AG10803 (cell line): ENCODE measurements around the gene ACAN.
A peak's percentile ranks its signal among the peaks of the same experiment; 100 is the strongest.
"Not testable (repeated sequence)": the region's sequence is repeated elsewhere in the genome, so short reads cannot be mapped to it uniquely, and the experiment has no call there.

Experiments
- DNase-seq: peaks from one replicate; pipeline ENCODE4 v3.0.0; 2010; ENCODE audit warnings: low read depth
- H3K4me3 ChIP-seq: 2 replicates; pipeline ENCODE4 v1.5.1; 2011; ENCODE audit warnings: mild to moderate bottlenecking, low read length, control low read depth
- TF ChIP-seq, protein P1 (sequence below): conservative IDR thresholded peaks from 2 replicates; pipeline ENCODE4 v1.5.1; 2011; ENCODE audit warnings: mild to moderate bottlenecking, low read length, control low read depth, inconsistent platforms

ACAN gene

GRCh38 chr15:88915354-88915753 lies 112.1 kb downstream of the ACAN start:
- H3K4me3 ChIP-seq: no peak overlapping the region
- DNase-seq: no peak
- TF ChIP-seq, protein P1, sequence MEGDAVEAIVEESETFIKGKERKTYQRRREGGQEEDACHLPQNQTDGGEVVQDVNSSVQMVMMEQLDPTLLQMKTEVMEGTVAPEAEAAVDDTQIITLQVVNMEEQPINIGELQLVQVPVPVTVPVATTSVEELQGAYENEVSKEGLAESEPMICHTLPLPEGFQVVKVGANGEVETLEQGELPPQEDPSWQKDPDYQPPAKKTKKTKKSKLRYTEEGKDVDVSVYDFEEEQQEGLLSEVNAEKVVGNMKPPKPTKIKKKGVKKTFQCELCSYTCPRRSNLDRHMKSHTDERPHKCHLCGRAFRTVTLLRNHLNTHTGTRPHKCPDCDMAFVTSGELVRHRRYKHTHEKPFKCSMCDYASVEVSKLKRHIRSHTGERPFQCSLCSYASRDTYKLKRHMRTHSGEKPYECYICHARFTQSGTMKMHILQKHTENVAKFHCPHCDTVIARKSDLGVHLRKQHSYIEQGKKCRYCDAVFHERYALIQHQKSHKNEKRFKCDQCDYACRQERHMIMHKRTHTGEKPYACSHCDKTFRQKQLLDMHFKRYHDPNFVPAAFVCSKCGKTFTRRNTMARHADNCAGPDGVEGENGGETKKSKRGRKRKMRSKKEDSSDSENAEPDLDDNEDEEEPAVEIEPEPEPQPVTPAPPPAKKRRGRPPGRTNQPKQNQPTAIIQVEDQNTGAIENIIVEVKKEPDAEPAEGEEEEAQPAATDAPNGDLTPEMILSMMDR: no peak

DNA sequence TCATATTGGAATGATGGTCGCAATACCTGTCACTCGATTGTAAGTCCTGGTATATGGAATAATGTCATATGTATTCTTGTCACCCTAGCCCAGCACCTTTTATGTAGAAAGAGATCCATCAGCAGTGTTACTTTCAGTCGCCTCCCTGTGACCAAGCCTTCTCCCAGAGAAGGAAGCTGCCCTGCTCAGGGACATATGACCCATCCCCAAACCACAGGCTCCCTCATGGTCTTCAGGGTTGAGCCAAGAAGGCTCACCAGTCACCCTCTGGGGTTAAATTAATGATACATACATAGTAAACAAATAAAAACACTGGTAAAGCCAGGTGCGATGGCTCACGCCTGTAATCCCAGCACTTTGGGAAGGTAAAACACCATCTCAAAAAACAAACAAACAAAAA lies 114.5 kb downstream of the ACAN start:
- no peak for DNase-seq
- TF ChIP-seq, protein P1: no peak
- no peak overlapping the region for H3K4me3 ChIP-seq

DNA sequence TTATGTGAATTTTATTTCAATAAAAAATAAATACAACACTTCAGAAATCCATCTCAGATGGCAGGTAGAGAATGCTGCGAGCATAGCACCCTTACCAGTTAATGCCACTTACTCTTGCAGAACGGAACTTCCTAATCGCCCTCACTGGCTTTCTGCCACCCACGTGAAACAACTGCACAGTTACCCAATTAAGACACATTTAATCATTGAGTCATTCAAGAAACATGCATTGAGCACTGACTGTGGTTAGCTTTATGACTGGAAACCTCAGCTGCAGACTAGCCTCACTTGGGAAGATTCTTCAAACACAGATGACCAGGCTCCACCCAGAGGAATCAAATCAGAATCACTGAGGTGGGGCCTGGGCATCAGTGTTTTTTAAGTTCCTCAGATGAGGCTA lies 115.5 kb downstream of the ACAN start:
- H3K4me3 ChIP-seq: no peak overlapping the region
- DNase-seq: peak; percentile 99
- TF ChIP-seq, protein P1: no peak

GRCh38 chr15:88920186-88920891 lies 117.1 kb downstream of the ACAN start:
- TF ChIP-seq, protein P1: no peak
- no peak overlapping the region for H3K4me3 ChIP-seq
- peak; percentile 70 for DNase-seq

DNA sequence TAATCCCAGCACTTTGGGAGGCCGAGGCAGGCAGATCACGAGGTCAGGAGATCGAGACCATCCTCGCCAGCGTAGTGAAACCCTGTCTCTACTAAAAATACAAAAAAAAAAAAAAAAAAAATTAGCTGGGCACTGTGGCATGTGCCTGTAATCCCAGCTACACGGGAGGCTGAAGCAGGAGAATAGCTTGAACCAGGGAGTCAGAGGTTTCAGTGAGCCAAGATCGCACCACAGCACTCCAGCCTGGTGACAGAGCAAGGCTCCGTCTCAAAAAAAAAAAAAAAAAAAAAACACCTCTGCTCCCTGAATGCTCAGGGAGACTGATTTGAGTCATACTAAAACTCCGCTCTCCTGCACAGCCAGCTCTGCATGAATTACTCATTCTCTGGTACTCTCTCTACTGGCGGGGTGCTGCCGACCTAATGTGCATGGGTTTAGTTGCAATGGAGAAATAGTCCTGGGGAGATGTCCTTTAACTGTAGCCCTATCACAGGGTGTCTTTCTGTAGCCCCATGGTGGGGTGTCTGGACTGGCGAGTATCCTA lies 117.7 kb downstream of the ACAN start:
- H3K4me3 ChIP-seq: not testable (repeated sequence)
- peak; percentile 72 for DNase-seq
